C4-2B (cell line): ENCODE measurements around the gene PTPN12.

ENCODE experiments used
- H3K27ac ChIP-seq: fragments of 450-650 bp; 2 replicates; pipeline ENCODE4 v1.5.1; 2017
- CTCF ChIP-seq: fragments of 450-650 bp; conservative IDR thresholded peaks from 2 replicates; pipeline ENCODE4 v1.5.1; 2017; ENCODE audit warnings: mild to moderate bottlenecking
- ZFX ChIP-seq: fragments of 450-650 bp; IDR thresholded peaks from 2 replicates; pipeline ENCODE4 v1.6.1; 2017

The PTPN12 gene

GRCh38 chr7:77542409-77542808 is 5.3 kb downstream of the PTPN12 start:
- no peak for TF ChIP-seq ZFX
- no peak for TF ChIP-seq CTCF
- no peak overlapping the region for H3K27ac ChIP-seq

GRCh38 chr7:77542895-77543294 is 5.8 kb downstream of the PTPN12 start:
- no peak for TF ChIP-seq CTCF
- TF ChIP-seq ZFX: no peak
- no peak overlapping the region for H3K27ac ChIP-seq

DNA sequence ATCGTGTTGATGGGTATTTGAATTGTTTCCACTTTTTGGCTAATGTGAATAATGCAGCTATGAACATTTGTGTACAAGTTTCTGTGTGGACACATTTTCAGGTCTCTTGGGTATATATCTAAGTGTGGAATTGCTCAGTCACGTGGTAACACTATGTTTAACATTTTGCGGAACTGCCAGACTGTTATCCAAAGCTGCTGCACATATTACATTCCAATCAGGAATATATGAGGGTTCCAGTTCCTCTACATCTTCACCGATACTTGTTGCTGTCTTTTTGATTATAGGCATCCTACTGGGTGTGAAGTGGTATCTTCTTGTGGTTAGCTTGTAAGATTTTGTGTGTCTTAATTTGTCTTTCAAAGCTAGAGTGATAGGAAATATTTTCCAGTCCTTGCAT is 6.8 kb downstream of the PTPN12 start:
- no peak overlapping the region for H3K27ac ChIP-seq
- no peak for TF ChIP-seq CTCF
- no peak for TF ChIP-seq ZFX

GRCh38 chr7:77544518-77544917 is 7.4 kb downstream of the PTPN12 start:
- TF ChIP-seq CTCF (no peak), ZFX (no peak)
- no peak overlapping the region for H3K27ac ChIP-seq

DNA sequence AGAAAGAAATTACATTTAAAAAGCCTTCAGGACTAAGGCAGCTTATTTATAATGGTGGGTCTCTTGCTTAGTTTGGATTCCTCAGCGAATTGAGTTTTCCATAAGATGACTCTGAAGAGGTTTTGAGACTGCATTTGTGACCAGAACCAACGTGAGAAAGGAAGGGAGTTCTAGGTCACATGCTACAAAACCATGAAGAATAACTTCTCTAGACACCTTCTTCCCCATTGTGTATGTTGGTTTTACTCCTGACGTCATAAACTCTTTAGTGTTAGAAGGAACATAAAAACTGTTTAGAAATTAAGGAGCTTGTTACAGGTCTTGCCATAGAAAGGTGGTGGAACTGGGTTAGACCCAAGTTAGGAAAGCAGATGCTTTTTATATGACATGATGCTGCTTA is 11.1 kb downstream of the PTPN12 start:
- no peak for TF ChIP-seq ZFX
- no peak for TF ChIP-seq CTCF
- H3K27ac ChIP-seq: no peak overlapping the region

- TF ChIP-seq CTCF: no peak
- no peak for TF ChIP-seq ZFX
- H3K27ac ChIP-seq: no peak overlapping the region
Observed at GRCh38 chr7:77549106-77549870, 12.2 kb downstream of the PTPN12 start.

DNA sequence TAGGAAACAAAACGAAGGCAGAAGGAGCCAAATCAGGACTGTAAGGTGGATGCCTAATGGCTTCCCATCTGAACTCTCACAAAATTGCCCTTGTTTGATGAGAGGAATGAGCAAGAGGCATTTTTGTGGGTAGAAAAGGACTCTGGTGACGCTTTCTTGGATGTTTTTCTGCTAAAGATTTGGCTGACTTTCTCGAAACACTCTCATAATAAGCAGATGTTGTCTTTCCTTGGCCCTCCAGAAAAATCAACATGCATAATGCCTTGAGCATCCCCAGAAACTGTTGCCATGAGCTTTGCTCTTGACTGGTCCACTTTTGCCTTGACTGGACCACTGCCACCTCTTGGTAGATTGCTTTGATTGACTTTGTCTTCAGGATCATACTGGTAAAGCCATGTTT is 13.5 kb downstream of the PTPN12 start:
- no peak overlapping the region for H3K27ac ChIP-seq
- TF ChIP-seq ZFX: no peak
- no peak for TF ChIP-seq CTCF
